HG03175 (cell line): ENCODE results near the gene TMBIM1.
"Not testable (repeated sequence)": the region's sequence is repeated elsewhere in the genome, so short reads cannot be mapped to it uniquely, and the experiment has no call there.

Experiments
- ATAC-seq: cut with Tn5 transposase; IDR thresholded peaks from one replicate; pipeline ENCODE4 v1.9.1; 2021; ENCODE audit warnings: mild to moderate bottlenecking, moderate library complexity; ENCODE audit not compliant: unreplicated experiment

Gene TMBIM1

DNA sequence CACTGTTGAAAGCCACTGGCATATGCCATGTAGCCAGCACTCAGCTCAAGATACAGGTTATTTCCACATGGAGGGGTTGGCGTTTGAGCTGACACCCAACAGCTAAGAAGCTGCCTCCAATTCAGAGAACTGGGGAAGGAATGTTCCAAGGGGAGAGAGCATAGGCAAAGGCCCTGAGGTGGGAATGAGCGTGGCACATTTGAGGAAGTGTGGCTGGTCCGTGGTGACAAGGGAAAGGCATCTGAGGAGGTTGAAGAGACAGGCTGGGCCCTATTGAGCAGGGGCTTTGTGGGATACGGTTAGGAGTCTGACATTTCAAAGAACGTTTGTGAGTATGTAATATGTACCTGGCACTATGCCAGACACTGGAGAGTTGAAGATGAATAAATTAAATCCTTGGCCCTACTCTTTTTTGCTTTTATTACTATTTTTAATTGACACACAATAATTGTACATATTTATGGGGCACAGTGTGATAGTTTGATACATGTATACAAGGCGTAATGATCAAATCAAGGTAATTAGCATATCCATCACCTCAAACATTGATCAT, 27.6 kb upstream of the TMBIM1 start:
- ATAC-seq = no peak

GRCh38 chr2:218318241-218318640, 25.9 kb upstream of the TMBIM1 start:
- ATAC-seq = no peak

DNA sequence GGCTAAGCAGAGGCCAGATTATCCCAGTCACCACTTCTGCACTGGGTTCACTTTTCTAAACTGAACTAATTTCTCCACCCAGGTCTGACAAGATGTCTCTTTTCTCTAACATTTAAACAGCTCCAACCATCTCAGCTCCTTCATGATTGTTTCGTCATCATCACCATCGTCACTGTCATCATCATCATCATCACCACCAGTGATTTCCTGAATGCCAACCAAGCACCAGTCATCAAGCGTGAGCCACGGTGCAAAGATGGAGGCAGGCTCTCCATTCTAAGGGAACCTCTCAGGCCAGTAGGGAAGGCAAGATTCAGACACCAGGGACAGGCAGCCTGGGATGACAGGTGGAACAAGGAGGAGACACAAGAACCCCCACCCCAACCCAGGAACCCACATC, 25.5 kb upstream of the TMBIM1 start:
- ATAC-seq = no peak

GRCh38 chr2:218317303-218317630, 25.0 kb upstream of the TMBIM1 start:
- ATAC-seq = no peak

- no peak for ATAC-seq
Measured at GRCh38 chr2:218315397-218315796, 23.1 kb upstream of the TMBIM1 start.

DNA sequence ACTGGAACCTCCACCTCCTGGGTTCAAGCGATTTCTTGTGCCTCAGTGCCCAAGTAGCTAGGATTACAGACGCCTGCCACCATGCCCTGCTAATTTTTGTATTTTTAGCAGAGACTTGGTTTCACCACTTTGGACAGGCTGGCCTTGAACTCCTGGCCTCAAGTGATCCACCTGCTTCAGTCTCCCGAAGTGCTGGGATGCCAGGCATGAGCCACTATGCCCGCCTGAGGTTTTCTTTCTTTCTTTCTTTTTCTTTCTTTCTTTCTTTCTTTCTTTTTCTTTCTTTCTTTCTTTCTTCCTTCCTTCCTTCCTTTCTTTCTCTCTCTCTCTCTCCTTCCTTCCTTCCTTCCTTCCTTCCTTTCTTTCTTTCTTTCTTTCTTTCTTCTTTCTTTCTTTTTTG, 22.5 kb upstream of the TMBIM1 start:
- ATAC-seq = not testable (repeated sequence)

DNA sequence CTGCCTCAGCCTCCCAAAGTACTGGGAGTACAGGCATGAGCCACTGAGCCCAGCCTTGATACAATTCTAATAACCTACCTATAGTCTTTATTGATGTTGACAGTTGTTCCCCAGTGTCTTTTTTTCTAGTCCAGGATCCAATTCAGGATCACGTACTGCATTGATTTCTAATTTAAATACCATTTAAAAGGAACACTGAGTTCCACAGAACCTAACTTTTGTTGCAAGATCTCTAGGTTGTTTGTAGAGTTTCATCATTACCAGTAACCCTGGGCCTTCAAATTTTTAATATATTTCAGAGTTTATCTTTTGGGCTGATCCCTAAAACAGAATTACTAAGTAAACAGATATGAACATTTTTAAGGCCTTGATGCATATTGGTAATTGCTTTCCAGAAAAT, 21.1 kb upstream of the TMBIM1 start:
- ATAC-seq = no peak

DNA sequence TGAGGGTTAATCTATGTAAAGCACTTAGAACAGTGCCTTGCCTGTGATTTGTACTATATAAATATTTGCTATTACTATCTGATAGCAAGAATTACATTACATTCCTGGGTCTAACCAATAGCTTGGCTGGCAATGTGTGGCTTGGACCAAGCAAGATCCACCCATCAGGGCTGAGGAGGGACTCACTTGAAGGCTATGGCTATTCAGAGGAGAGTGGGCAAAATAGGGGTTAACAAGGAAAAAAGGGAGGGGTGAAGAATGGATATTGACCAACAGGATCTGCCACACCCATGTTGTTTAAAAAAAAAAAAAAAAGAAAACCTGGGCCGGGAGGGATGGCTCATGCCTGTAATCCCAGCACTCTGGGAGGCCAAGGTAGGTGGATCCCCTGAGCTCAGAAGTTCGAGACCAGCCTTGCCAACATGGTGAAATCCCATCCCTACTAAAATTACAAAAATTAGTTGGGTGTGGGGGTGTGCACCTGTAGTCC, 20.0 kb upstream of the TMBIM1 start:
- ATAC-seq = no peak

DNA sequence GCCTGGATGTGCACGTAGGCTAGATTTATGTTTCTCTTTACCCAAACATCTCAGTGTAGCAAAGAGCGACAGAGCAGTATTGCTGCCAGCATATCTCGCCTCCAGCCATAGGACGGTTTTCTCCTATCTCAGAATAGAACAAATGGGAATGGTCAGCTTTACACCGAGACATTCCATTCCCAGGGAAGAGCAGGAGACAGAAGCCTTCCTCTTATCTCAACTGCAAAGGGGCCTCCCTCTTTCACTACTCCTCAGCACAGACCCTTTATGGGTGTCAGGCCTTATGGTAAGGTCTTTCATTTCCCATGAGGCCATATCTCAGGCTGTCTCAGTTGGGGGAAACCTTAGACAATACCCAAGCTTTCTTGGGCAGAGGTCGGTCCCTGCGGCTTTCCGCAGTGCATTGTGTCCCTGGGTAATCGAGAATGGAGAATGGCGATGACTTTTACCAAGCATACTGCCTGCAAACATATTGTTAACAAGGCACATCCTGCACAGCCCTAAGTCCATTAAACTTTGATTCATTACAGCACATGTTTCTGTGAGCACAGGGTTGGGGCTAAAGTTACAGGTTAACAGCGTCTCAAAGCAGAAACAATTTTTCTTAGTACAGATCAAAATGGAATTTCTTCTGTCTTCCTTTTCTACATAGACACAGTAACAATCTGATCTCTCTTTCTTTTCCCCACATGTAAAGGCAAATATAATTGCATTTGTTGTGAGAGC, 19.4 kb upstream of the TMBIM1 start:
- ATAC-seq = not testable (repeated sequence)

GRCh38 chr2:218310853-218311540, 18.7 kb upstream of the TMBIM1 start:
- no peak for ATAC-seq

DNA sequence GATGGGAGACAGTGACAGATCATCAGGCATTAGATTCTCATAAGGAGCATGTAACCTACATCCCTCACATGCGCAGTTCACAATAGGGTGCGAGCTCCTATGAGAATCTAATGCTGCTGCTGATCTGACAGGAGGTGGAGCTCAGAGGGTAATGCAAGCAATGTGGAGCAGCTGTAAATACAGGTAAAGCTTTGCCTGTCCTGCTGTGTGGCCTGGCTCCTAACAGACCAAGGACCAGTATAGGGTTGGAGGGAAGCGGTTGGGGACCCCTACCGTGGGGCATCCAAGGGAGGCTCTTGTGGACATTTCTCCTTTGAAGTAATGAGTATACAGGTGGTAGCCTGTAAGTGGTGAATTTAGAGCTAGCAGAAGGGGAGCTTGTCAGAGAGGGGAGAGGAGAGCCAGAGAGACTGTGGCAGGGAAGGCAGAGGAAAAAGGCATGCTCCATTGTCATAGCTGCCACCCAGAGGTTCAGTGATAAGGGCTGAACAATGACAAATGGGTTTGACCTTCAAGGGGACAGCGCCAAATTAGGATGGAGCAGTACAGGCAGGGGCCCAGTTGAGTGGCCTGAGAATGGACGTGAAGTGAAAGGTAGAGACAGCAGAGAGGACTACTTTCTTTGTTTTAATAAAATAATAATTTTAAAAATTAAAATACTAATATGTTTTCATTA, 15.2 kb upstream of the TMBIM1 start:
- ATAC-seq = no peak

- no peak for ATAC-seq
Measured at GRCh38 chr2:218306184-218306920, 14.0 kb upstream of the TMBIM1 start.

DNA sequence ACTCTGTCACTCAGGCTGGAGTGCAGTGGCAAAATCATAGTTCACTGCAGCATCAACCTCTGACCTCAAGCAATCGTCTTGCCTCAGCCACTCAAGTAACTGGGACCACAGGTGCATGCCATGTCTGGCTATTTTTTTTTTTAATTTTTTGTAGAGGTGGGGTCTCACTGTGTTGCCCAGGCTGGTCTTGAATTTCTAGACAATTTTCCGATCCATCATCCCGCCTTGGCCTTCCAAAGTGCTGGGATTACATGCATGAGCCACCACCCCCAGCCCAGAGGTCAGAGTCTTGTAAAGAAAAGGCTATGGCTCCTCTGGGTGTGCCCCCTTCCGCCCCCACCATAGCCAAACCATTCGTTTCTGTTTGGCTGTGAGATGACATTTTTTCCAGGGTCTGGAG, 13.1 kb upstream of the TMBIM1 start:
- ATAC-seq = no peak

GRCh38 chr2:218301176-218301819, 9.0 kb upstream of the TMBIM1 start:
- peak; percentile 84 for ATAC-seq

DNA sequence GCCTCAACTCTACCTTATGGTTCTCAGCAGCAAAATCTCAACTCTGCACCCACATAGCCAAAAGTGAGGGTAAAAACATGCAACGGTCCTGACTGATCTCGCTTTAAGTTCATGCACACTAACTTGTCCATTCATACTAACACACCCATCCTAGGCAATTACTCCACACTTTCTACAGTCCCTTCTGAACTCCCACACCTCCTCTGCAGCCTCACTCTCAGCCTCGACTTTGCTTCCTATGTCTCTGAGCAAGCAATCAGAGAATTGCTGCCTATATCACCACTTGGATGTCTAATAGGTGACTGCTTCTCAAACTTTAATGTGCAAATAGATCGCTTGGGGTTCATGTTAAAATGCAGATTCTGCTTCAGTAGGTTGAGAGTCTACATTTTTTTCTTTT, 7.8 kb upstream of the TMBIM1 start:
- no peak for ATAC-seq

DNA sequence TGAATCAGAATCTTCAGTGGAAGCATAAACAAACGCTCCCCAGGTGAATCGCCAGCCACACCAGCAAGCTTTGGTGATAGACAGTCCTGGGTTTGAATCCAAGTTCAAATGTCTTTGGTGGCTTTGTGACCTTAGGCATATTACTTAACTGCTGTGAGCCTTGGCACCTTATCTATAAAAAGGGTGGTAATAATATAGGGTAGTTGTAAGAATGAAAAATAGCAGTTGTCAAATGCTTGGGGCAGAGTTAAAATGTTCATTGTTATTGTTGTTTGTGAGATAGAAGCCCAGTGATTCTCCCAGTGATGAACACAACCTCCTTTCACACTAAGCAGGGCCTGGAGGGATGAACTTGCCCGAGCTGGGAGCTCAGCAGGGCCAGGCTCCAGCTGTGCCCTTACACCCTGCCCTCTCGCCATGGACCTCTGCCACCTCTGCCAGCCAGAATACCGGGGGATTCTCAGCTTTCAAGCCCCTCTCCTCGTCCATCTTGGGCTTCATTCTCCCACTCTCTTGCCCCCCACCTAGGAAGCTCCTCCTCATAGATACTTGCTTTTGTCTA, 6.1 kb upstream of the TMBIM1 start:
- no peak for ATAC-seq

- ATAC-seq = no peak
Measured at GRCh38 chr2:218296847-218297246, 4.5 kb upstream of the TMBIM1 start.

DNA sequence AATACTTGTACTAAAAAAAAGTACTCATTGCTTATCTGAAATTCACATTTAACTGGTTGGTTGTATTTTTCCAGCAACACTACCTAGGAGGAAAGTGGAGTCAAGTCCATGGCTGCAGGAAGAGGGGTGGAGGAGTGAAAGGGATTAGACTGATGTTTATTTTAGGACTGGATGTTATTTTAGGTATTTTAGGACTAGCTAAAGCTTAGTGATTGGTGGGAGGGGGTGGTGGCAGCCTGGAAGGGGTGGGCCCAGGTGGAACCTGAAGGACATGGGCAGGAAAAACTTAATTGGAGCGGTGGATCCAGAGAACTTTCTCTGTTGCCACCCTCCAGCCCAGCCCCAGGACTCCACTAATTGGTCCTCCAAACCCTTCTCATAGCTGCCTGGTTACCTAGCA, 3.9 kb upstream of the TMBIM1 start:
- no peak for ATAC-seq

GRCh38 chr2:218295029-218295428, 2.7 kb upstream of the TMBIM1 start:
- ATAC-seq = no peak

DNA sequence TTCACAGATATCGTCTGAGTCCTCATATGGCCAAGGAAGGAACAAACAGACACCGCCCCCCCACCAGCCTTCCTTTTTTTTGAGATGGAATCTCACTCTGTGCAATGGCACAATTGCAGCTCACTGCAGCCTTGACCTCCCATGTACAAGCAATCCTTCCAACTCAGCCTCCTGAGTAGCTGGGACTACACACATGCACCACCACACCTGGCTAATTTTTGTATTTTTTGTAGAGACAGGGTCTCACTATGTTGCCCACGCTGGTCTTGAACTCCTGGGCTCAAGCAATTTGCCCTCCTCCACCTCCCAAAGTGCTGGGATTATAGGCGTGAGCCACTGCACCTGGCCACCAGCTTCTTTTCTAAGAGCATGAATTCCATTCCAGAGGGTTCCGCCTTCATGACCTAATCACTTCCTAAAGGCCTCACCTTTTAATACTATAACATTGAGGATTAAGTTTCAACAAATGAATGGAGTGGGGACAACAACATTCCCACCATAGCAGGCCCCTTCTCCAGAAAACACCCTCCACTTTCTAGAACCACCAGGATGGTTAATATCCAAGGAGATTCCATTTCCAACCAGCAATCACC, 2.2 kb upstream of the TMBIM1 start:
- no peak for ATAC-seq
